22Rv1 (cell line): Measurements from ENCODE around the gene SMYD3.
A peak's percentile ranks its signal among the peaks of the same experiment; 100 is the strongest.

Source experiments
- H3K27ac ChIP-seq: fragments of 450-650 bp; 2 replicates; pipeline ENCODE4 v1.5.1; 2017
- CTCF ChIP-seq: fragments of 450-650 bp; IDR thresholded peaks from 2 replicates; pipeline ENCODE4 v1.5.1; 2017; ENCODE audit warnings: mild to moderate bottlenecking
- ZFX ChIP-seq: fragments of 450-650 bp; IDR thresholded peaks from 2 replicates; pipeline ENCODE4 v1.6.1; 2017; ENCODE audit warnings: antibody characterized with exemption, borderline replicate concordance

SMYD3 gene

GRCh38 chr1:246166841-246167240, 340.2 kb downstream of the SMYD3 start:
- TF ChIP-seq CTCF, result no peak
- TF ChIP-seq ZFX, result no peak
- H3K27ac ChIP-seq, result peak overlapping the region; percentile 42; the same call in 1 of the 2 replicates

GRCh38 chr1:246165826-246166709, 341.0 kb downstream of the SMYD3 start:
- H3K27ac ChIP-seq, result peak overlapping the region; percentile 42
- TF ChIP-seq CTCF, result no peak

GRCh38 chr1:246164764-246165163, 342.3 kb downstream of the SMYD3 start:
- no peak overlapping the region for H3K27ac ChIP-seq
- no peak for TF ChIP-seq ZFX

GRCh38 chr1:246162560-246162959, 344.5 kb downstream of the SMYD3 start:
- TF ChIP-seq ZFX, result no peak
- no peak for TF ChIP-seq CTCF
- no peak overlapping the region for H3K27ac ChIP-seq

- H3K27ac ChIP-seq, result no peak overlapping the region
- no peak for TF ChIP-seq ZFX
- TF ChIP-seq CTCF, result no peak
Measured at GRCh38 chr1:246161626-246162025, 345.5 kb downstream of the SMYD3 start.

- no peak overlapping the region for H3K27ac ChIP-seq
- TF ChIP-seq ZFX, result no peak
- no peak for TF ChIP-seq CTCF
Measured at GRCh38 chr1:246160905-246161304, 346.2 kb downstream of the SMYD3 start.

GRCh38 chr1:246160374-246160773, 346.7 kb downstream of the SMYD3 start:
- no peak overlapping the region for H3K27ac ChIP-seq
- no peak for TF ChIP-seq ZFX
- no peak for TF ChIP-seq CTCF
